ENCODE measurements around the gene VDAC2. TPM values are rescaled to one million over a fixed set of nuclear protein-coding genes. Genes with fewer than 3 reads are reported as not detected.

The VDAC2 gene
- total RNA-seq, 6 experiments from 2014 or later: 48.3 to 92.7 (median 70.2) TPM

- H3K9me3 ChIP-seq: no peaks in the 10 kb centered on the region
- H3K4me3 ChIP-seq: no peak overlapping the region
- no peaks in the 10 kb centered on the region for H3K36me3 ChIP-seq
- DNase-seq (peak in 1 of 3 donors; percentile 76), ATAC-seq (peak in 1 of 4 donors; percentile 18)
- peaks cover 0 to 23% (median 9%) of the 10 kb centered on the region in 4 donors for H3K4me1 ChIP-seq
- TF ChIP-seq CTCF (IDR thresholded peaks at IDR 0.05) (no peak), POLR2A (IDR thresholded peaks at IDR 0.05) (no peak)
- H3K27me3 ChIP-seq: no peaks in the 10 kb centered on the region
- WGBS (ENCODE audit: insufficient coverage, low coverage, low lambda C conversion rate, missing lambda C conversion rate): 71% methylated on average over 1 of the region's 5 CpGs
- H3K27ac ChIP-seq: no peak overlapping the region
- intact Hi-C loops (cut with DNase I): no loop called here
Measured at GRCh38 chr10:75247797-75248196, 37.2 kb downstream of the VDAC2 start.

- Histone ChIP-seq H3K27me3 (no peaks in the 10 kb centered on the region), H3K4me1 (peaks cover 0 to 7% (median 3%) of the 10 kb centered on the region in 4 donors), H3K4me3 (no peak overlapping the region), H3K36me3 (no peaks in the 10 kb centered on the region), H3K9me3 (no peaks in the 10 kb centered on the region), H3K27ac (no peak overlapping the region)
- no peak for DNase-seq
- TF ChIP-seq POLR2A (IDR thresholded peaks at IDR 0.05): no peak
- TF ChIP-seq CTCF (IDR thresholded peaks at IDR 0.05): no peak
- ATAC-seq: no peak
- intact Hi-C loops (cut with DNase I): no loop called here
- WGBS (ENCODE audit: insufficient coverage, low coverage, low lambda C conversion rate, missing lambda C conversion rate): 57% methylated on average over 2 of the region's 3 CpGs
Measured at GRCh38 chr10:75250934-75251333, 40.3 kb downstream of the VDAC2 start.

DNA sequence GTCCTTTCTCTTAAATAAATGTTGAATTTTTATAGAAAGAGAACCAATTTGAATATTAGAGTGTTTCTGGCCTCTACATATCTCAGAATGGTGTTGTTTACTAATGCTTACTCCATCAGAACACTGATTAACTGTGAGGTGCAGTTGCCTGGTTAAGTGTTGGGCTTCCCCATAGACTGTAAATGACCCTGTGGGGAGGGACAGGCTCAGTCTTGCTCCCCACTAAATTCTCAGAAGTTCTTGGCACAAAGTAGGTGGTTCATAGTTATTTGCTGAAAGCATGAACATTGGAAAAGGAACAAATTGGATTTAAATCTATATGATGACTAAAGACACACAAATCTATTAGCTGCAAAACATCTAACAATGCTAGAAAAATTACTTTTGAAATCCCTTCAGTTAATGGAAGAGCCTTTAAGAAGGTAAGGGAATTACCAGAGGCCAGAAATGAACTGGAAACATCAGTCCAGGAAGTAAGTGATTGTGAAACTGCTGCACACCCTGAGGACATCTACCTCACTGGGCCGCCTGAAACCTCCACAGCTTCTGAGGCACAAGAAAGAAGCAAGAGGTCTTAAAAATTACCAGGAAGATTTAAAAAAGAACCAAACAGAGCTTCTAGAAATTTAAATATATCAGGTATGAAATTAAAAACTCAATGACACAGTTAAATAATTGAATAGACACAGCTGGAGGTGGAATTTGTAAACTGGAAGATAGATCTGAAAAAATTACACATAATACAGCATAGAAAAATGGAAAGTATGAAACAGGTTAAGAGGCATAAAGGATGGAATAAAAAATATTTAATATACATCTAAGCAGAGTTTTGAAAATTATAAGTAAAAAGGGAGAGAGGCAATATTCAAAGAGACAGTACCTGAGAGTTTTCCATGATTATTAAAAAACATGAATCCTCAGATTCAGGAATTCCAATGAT is 43.0 kb downstream of the VDAC2 start:
- Histone ChIP-seq H3K36me3 (no peaks in the 10 kb centered on the region), H3K4me3 (no peak overlapping the region), H3K9me3 (no peaks in the 10 kb centered on the region), H3K27me3 (no peaks in the 10 kb centered on the region), H3K27ac (no peak overlapping the region), H3K4me1 (no peaks in the 10 kb centered on the region)
- ATAC-seq: no peak
- DNase-seq: no peak
- TF ChIP-seq POLR2A (IDR thresholded peaks at IDR 0.05) (no peak), CTCF (IDR thresholded peaks at IDR 0.05) (no peak)
- WGBS (ENCODE audit: insufficient coverage, low coverage, low lambda C conversion rate, missing lambda C conversion rate): 89% methylated on average over 1 of the region's 1 CpG
- intact Hi-C loops (cut with DNase I): no loop called here

DNA sequence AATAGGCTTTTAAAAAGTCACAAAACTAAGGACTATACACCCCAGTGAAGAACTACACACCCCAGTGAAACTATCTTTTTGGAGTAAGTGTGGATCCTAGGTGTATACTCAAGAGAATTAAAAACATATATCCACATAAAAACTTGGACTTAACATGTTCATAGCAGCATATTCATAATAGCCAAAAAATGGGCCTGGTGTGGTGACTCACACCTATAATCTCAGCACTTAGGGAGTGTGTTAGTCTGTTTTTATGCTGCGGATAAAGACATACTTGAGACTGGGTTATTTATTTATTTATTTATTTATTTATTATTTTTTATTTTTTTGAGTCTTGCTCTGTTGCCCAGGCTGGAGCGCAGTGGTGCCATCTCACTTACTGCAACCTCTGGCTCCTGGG is 44.1 kb downstream of the VDAC2 start:
- Histone ChIP-seq H3K27me3 (no peaks in the 10 kb centered on the region), H3K9me3 (no peaks in the 10 kb centered on the region), H3K36me3 (no peaks in the 10 kb centered on the region), H3K4me3 (no peak overlapping the region), H3K27ac (no peak overlapping the region), H3K4me1 (no peaks in the 10 kb centered on the region)
- intact Hi-C loops (cut with DNase I): no loop called here
- DNase-seq (no peak), ATAC-seq (no peak)
- TF ChIP-seq POLR2A (IDR thresholded peaks at IDR 0.05) (no peak), CTCF (IDR thresholded peaks at IDR 0.05) (no peak)
- WGBS (ENCODE audit: insufficient coverage, low coverage, low lambda C conversion rate, missing lambda C conversion rate): 100% methylated on average over 1 of the region's 2 CpGs
